SK-N-SH treated with all-trans-retinoic acid at 6 μM for 48 hours (cell line): Measurements from ENCODE around the gene PDLIM7.

Experiments used
- ATAC-seq: fragments of 200-7000 bp; cut with Tn5 transposase; 3 replicates; pipeline ENCODE4 v1.9.1; 2020; ENCODE audit warnings: mild to moderate bottlenecking, moderate library complexity
- ARNTL ChIP-seq: fragments of 450-650 bp; formaldehyde crosslinking; IDR thresholded peaks from 2 replicates; pipeline ENCODE4 v1.5.0; 2020; ENCODE audit warnings: low read depth, mild to moderate bottlenecking, moderate library complexity, borderline replicate concordance
- CREB5 ChIP-seq: fragments of 250-450 bp; sonication (Bioruptor Pico); IDR thresholded peaks from 2 replicates; pipeline ENCODE4 v1.5.1; 2020; ENCODE audit warnings: low read depth, mild to moderate bottlenecking, moderate library complexity
- CSDC2 ChIP-seq: fragments of 250-450 bp; sonication (Bioruptor Pico); IDR thresholded peaks from 2 replicates; pipeline ENCODE4 v1.5.0; 2020; ENCODE audit warnings: mild to moderate bottlenecking, moderate library complexity
- CSRNP3 ChIP-seq: fragments of 250-450 bp; sonication (Bioruptor Pico); IDR thresholded peaks from 2 replicates; pipeline ENCODE4 v1.5.1; 2021; ENCODE audit warnings: mild to moderate bottlenecking, moderate library complexity
- ESRRG ChIP-seq: fragments of 250-450 bp; sonication (Bioruptor Pico); IDR thresholded peaks from 2 replicates; pipeline ENCODE4 v1.6.1; 2021; ENCODE audit warnings: mild to moderate bottlenecking
- GLIS3 ChIP-seq: fragments of 250-450 bp; sonication (Bioruptor Pico); IDR thresholded peaks from 2 replicates; pipeline ENCODE4 v1.5.0; 2020; ENCODE audit warnings: mild to moderate bottlenecking, moderate library complexity
- ISL1 ChIP-seq: fragments of 250-450 bp; sonication (Bioruptor Pico); IDR thresholded peaks from 2 replicates; pipeline ENCODE4 v2.1.2; 2022; ENCODE audit warnings: mild to moderate bottlenecking, moderate library complexity
- OSR1 ChIP-seq: fragments of 250-450 bp; sonication (Bioruptor Pico); IDR thresholded peaks from 2 replicates; pipeline ENCODE4 v1.8.0; 2022; ENCODE audit warnings: moderate library complexity, mild to moderate bottlenecking, inconsistent platforms
- PATZ1 ChIP-seq: fragments of 250-450 bp; sonication (Bioruptor Pico); IDR thresholded peaks from 2 replicates; pipeline ENCODE4 v1.8.0; 2020; ENCODE audit warnings: mild to moderate bottlenecking, moderate library complexity, borderline replicate concordance
- POU6F1 ChIP-seq: fragments of 250-450 bp; sonication (Bioruptor Pico); IDR thresholded peaks from 2 replicates; pipeline ENCODE4 v1.8.0; 2021; ENCODE audit warnings: low read depth, mild to moderate bottlenecking, moderate library complexity, borderline replicate concordance
- PPARA ChIP-seq: fragments of 250-450 bp; sonication (Bioruptor Pico); IDR thresholded peaks from 2 replicates; pipeline ENCODE4 v1.5.0; 2020; ENCODE audit warnings: mild to moderate bottlenecking, borderline replicate concordance
- RARB ChIP-seq: fragments of 250-450 bp; sonication (Bioruptor Pico); IDR thresholded peaks from 2 replicates; pipeline ENCODE4 v1.8.0; 2021; ENCODE audit warnings: mild to moderate bottlenecking, moderate library complexity
- SNAI2 ChIP-seq: fragments of 250-450 bp; sonication (Bioruptor Pico); IDR thresholded peaks from 2 replicates; pipeline ENCODE4 v1.5.0; 2020; ENCODE audit warnings: mild to moderate bottlenecking, moderate library complexity
- TCF4 ChIP-seq: fragments of 250-450 bp; sonication (Bioruptor Pico); IDR thresholded peaks from 2 replicates; pipeline ENCODE4 v1.8.0; 2021; ENCODE audit warnings: mild to moderate bottlenecking, moderate library complexity, borderline replicate concordance
- TSHZ2 ChIP-seq: fragments of 250-450 bp; sonication (Bioruptor Pico); IDR thresholded peaks from 2 replicates; pipeline ENCODE4 v1.5.0; 2020; ENCODE audit warnings: mild to moderate bottlenecking, moderate library complexity
- ZC3H10 ChIP-seq: fragments of 250-450 bp; sonication (Bioruptor Pico); IDR thresholded peaks from 2 replicates; pipeline ENCODE4 v1.5.1; 2021; ENCODE audit warnings: mild to moderate bottlenecking, moderate library complexity
- ZFP3 ChIP-seq: fragments of 250-450 bp; sonication (Bioruptor Pico); IDR thresholded peaks from 2 replicates; pipeline ENCODE4 v1.5.0; 2020; ENCODE audit warnings: mild to moderate bottlenecking, moderate library complexity
- ZFP30 ChIP-seq: fragments of 450-650 bp; formaldehyde crosslinking; IDR thresholded peaks from 2 replicates; pipeline ENCODE4 v1.5.0; 2022; ENCODE audit warnings: mild to moderate bottlenecking, moderate library complexity
- ZNF565 ChIP-seq: fragments of 450-650 bp; formaldehyde crosslinking; conservative IDR thresholded peaks from 2 replicates; pipeline ENCODE4 v1.5.0; 2020; ENCODE audit warnings: low read depth, mild to moderate bottlenecking, moderate library complexity
- ZNF70 ChIP-seq: fragments of 450-650 bp; formaldehyde crosslinking; IDR thresholded peaks from 2 replicates; pipeline ENCODE4 v1.5.0; 2020; ENCODE audit warnings: mild to moderate bottlenecking, moderate library complexity
- ZNF8 ChIP-seq: fragments of 450-650 bp; formaldehyde crosslinking; IDR thresholded peaks from 2 replicates; pipeline ENCODE4 v1.5.0; 2020; ENCODE audit warnings: mild to moderate bottlenecking, moderate library complexity

Gene PDLIM7

GRCh38 chr5:177491983-177492746 lies 5.2 kb downstream of the PDLIM7 start:
- TF ChIP-seq ESRRG (CRISPR knock-in tag) (no peak), ZNF565 (no peak), PPARA (no peak), TCF4 (CRISPR knock-in tag) (no peak), ARNTL (CRISPR knock-in tag) (no peak), GLIS3 (CRISPR knock-in tag) (no peak), PATZ1 (CRISPR knock-in tag) (no peak), CSRNP3 (no peak), OSR1 (CRISPR knock-in tag) (no peak), SNAI2 (CRISPR knock-in tag) (no peak), TSHZ2 (CRISPR knock-in tag) (no peak), CREB5 (no peak), ZC3H10 (no peak), ISL1 (CRISPR knock-in tag) (no peak), ZFP30 (CRISPR knock-in tag) (no peak), ZNF70 (no peak), RARB (no peak)
- TF ChIP-seq, all 23 proteins: peak for 0
- no peak for ATAC-seq

- ATAC-seq, result no peak
- TF ChIP-seq ZFP30 (CRISPR knock-in tag) (no peak), ESRRG (CRISPR knock-in tag) (no peak), TSHZ2 (CRISPR knock-in tag) (no peak), POU6F1 (no peak), CREB5 (no peak), PPARA (no peak), OSR1 (CRISPR knock-in tag) (no peak), CSDC2 (CRISPR knock-in tag) (no peak), ZNF70 (no peak), ZNF8 (CRISPR knock-in tag) (no peak), GLIS3 (CRISPR knock-in tag) (no peak), ZFP3 (CRISPR knock-in tag) (no peak), CSRNP3 (no peak), RARB (no peak), PATZ1 (CRISPR knock-in tag) (no peak), ZNF565 (no peak)
Observed at GRCh38 chr5:177491429-177491945, 5.9 kb downstream of the PDLIM7 start.
